B cell (primary cell): ENCODE measurements around the gene LAMA2. TPM values are rescaled to one million over a fixed set of nuclear protein-coding genes. Genes with fewer than 3 reads are reported as not detected.

ENCODE experiments used
- ATAC-seq: fragments of 200-7000 bp; cut with Tn5 transposase; one replicate; pipeline ENCODE4 v1.10.0; 2021; ENCODE audit warnings: low read depth, mild to moderate bottlenecking, moderate number of reproducible peaks, moderate library complexity
- CTCF ChIA-PET: fragments of 350-600 bp; sonication (Branson Sonifier 250); formaldehyde crosslinking; loops from one replicate; lab custom pipeline; 2021; ENCODE audit warnings: antibody characterized with exemption, inconsistent platforms; lab: Charles Lee
- POLR2A ChIA-PET: fragments of 350-600 bp; sonication (Branson Sonifier 250); formaldehyde crosslinking; loops from one replicate; lab custom pipeline; 2021; ENCODE audit warnings: antibody characterized with exemption; lab: Charles Lee
- DNase-seq: peaks from one replicate; pipeline ENCODE4 v3.0.0; 2013
- H2AFZ ChIP-seq: 2 replicates; pipeline ENCODE4 v1.6.1; 2012; ENCODE audit warnings: mild to moderate bottlenecking, low read depth, low read length; ENCODE audit not compliant: insufficient read depth, poor library complexity, severe bottlenecking
- H3K27ac ChIP-seq, 2 donors: 1 replicate in 1 of 2; 2 replicates in 1 of 2; pipeline ENCODE4 v1.5.1; 2012 to 2013; ENCODE audit warnings: low read length in 2 of 2, mild to moderate bottlenecking in 2 of 2, moderate library complexity in 1 of 2
- H3K27me3 ChIP-seq, 4 experiments: fragments of 200-600 bp in 1 of 4; sonication (generic) in 1 of 4; replicated peaks in 1 of 4; 1 replicate in 2 of 4; 2 replicates in 2 of 4; pipeline versions ENCODE4 v1.6.1 to v1.7.0; 2013 to 2016; ENCODE audit warnings: low read length in 3 of 4, mild to moderate bottlenecking in 2 of 4, mixed read lengths in 1 of 4, moderate library complexity in 1 of 4; ENCODE audit not compliant: insufficient read depth in 4 of 4, control insufficient read depth in 3 of 4; ENCODE audit errors: control extremely low read depth in 1 of 4
- H3K36me3 ChIP-seq, 2 experiments: replicated peaks in 1 of 2; 1 replicate in 1 of 2; 2 replicates in 1 of 2; pipeline versions ENCODE4 v1.6.1 to v1.7.1; 2013; ENCODE audit warnings: low read length in 1 of 2; ENCODE audit not compliant: insufficient read depth in 2 of 2, control insufficient read depth in 1 of 2; ENCODE audit errors: control extremely low read depth in 1 of 2, extremely low read depth in 1 of 2
- H3K4me1 ChIP-seq, 2 donors: fragments of 200-600 bp in 1 of 2; sonication (generic) in 1 of 2; 1 replicate in 1 of 2; 2 replicates in 1 of 2; pipeline versions ENCODE4 v1.5.1 to v1.6.1; 2013 to 2017; ENCODE audit warnings: low read length in 2 of 2; ENCODE audit not compliant: control insufficient read depth in 2 of 2, insufficient read depth in 2 of 2
- H3K4me2 ChIP-seq: replicated peaks from 2 replicates; pipeline ENCODE3; 2012; ENCODE audit warnings: mild to moderate bottlenecking, low read depth, low read length; ENCODE audit not compliant: poor library complexity, severe bottlenecking
- H3K4me3 ChIP-seq, 5 experiments: fragments of 200-600 bp in 1 of 5; sonication (generic) in 1 of 5; 1 replicate in 3 of 5; 2 replicates in 2 of 5; pipeline versions ENCODE4 v1.5.1 to v1.7.0; 2011 to 2016; ENCODE audit warnings: low read length in 4 of 5, mild to moderate bottlenecking in 4 of 5, low read depth in 2 of 5, control low read depth in 1 of 5, moderate library complexity in 1 of 5; ENCODE audit not compliant: insufficient read depth in 1 of 5; ENCODE audit errors: control extremely low read depth in 1 of 5, extremely low read depth in 1 of 5
- H3K79me2 ChIP-seq: fragments of 200-600 bp; sonication (generic); one replicate; pipeline ENCODE4 v1.6.0; 2016; ENCODE audit warnings: low read length; ENCODE audit not compliant: control insufficient read depth, insufficient read depth
- H3K9ac ChIP-seq: fragments of 200-600 bp; sonication (generic); 2 replicates; pipeline ENCODE4 v1.6.1; 2017; ENCODE audit warnings: mild to moderate bottlenecking, low read length, moderate library complexity
- H3K9me3 ChIP-seq, 3 donors: one replicate each; pipeline versions ENCODE4 v1.6.1 to v1.7.1; 2013; ENCODE audit warnings: low read length in 2 of 3; ENCODE audit not compliant: control insufficient read depth in 2 of 3, insufficient read depth in 1 of 3; ENCODE audit errors: control extremely low read depth in 1 of 3
- H4K20me1 ChIP-seq: 2 replicates; pipeline ENCODE4 v1.6.0; 2012; ENCODE audit warnings: mild to moderate bottlenecking, low read length; ENCODE audit not compliant: insufficient read depth, control insufficient read depth, poor library complexity, severe bottlenecking
- H3K27ac Mint-ChIP-seq: one replicate; pipeline ENCODE4 v1.8.0; 2021; ENCODE audit warnings: mixed read lengths
- H3K27me3 Mint-ChIP-seq: one replicate; pipeline ENCODE4 v1.8.0; 2021; ENCODE audit warnings: mixed read lengths
- H3K4me1 Mint-ChIP-seq: one replicate; pipeline ENCODE4 v1.8.0; 2021; ENCODE audit warnings: mixed read lengths
- H3K4me3 Mint-ChIP-seq: one replicate; pipeline ENCODE4 v1.8.0; 2021; ENCODE audit warnings: mixed read lengths
- H3K9me3 Mint-ChIP-seq: one replicate; pipeline ENCODE4 v1.8.0; 2022; ENCODE audit warnings: mixed read lengths; ENCODE audit not compliant: insufficient read depth
- EZH2 ChIP-seq: IDR thresholded peaks from 2 replicates; pipeline ENCODE4 v1.6.1; 2012; ENCODE audit warnings: borderline replicate concordance, low read depth, mild to moderate bottlenecking, moderate library complexity, low read length; ENCODE audit not compliant: insufficient read depth, poor library complexity, severe bottlenecking
- WGBS: methylation state at CpG from one replicate; pipeline ENCODE4 v1.1.5; 2013; ENCODE audit warnings: missing lambda C conversion rate; ENCODE audit not compliant: insufficient coverage; 5-methylcytosine and 5-hydroxymethylcytosine counted together
- intact Hi-C: fragments of 100-400 bp; cut with micrococcal nuclease; formaldehyde crosslinking; loops from one replicate; pipeline ENCODE4 v1.10.0; 2022
- polyA plus RNA-seq: library from polyadenylated mRNA; depleted of rRNA; stranded (reverse); fragments of >200 nt; gene quantifications from 2 replicates; pipeline ENCODE4 v1.2.3, GENCODE V29; 2012
- total RNA-seq, 2 donors: library from RNA; stranded (reverse); fragments of 120-200 nt in 1 of 2; gene quantifications; 1 replicate in 1 of 2; 2 replicates in 1 of 2; pipeline versions ENCODE4 v1.2.3 to v1.2.4, GENCODE V29; 2013 to 2022
- TF ChIP-seq, protein P1 (sequence below): fragments of 200-600 bp; IDR thresholded peaks from one replicate; pipeline ENCODE4 v1.8.0; 2022; ENCODE audit warnings: antibody characterized with exemption, mild to moderate bottlenecking

Gene LAMA2
- total and polyA plus RNA-seq, 2 donors (not counting 1 experiment from before 2014, with no cell fraction given) = 0.16 TPM; not detected in 1

DNA sequence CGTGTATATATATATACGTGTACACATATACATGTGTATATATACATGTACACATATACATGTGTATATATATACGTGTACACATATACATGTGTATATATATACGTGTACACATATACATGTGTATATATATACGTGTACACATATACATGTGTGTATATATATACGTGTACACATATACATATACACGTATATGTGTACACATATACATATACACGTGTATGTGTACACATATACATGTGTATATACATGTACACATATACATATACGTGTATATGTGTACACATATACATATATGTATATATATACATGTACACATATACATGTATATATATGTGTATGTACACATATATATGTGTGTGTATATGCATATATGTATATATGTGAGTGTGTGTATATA is 317.2 kb downstream of the LAMA2 start:
- Histone ChIP-seq H3K27me3 (no peaks in the 10 kb centered on the region), H3K4me3 (no peak overlapping the region), H3K36me3 (no peaks in the 10 kb centered on the region), H2AFZ (no peak overlapping the region), H3K4me1 (no peaks in the 10 kb centered on the region), H4K20me1 (no peaks in the 10 kb centered on the region), H3K9me3 (no peaks in the 10 kb centered on the region), H3K4me2 (no peak overlapping the region), H3K9ac (no peak overlapping the region), H3K79me2 (no peaks in the 10 kb centered on the region), H3K27ac (no peak overlapping the region)
- Mint-ChIP-seq H3K27me3 (no peaks in the 10 kb centered on the region), H3K9me3 (no peaks in the 10 kb centered on the region), H3K4me1 (no peaks in the 10 kb centered on the region), H3K27ac (no peak overlapping the region), H3K4me3 (no peak overlapping the region)
- no peak for TF ChIP-seq EZH2
- ChIA-PET CTCF (no interaction called here), POLR2A (no interaction called here)
- WGBS = no CpG with 5 or more reads among the region's 9 CpGs
- no peak for ATAC-seq
- intact Hi-C loops = no loop called here
- no peak for DNase-seq

DNA sequence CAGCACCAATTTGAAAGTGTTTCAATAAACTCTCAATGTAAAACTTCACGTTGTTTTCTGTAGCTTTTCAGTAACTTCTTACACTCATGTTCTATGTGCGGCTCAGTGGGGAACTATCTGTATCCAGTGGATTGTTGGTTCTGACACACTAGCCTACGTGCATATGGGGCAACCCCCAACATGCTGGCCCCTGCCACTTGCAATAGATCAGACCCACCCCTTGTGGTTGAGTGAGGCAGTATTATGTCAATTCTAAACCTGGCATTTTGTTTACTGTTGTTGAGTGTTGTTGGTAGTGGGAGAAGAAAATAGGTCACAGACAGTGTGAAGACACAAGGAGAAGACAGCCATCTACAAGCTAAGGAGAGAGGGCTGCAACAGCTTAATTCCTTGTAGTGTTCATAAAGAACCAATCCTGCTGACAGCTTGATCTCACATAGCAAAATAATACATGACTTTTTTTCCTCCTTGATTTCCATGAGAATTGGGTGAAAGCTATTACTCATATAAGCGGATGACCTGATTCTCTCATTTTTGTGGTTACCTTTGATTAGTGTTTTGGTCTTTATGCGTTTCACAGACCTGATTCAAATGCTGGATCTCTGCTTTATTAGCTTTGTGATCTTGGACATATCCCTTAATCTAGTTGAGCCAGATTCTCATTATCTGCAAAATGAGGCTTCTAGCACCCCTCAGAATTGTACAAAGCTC is 320.4 kb downstream of the LAMA2 start:
- POLR2A ChIA-PET = no interaction called here

More for the DNA sequence above, 320.4 kb downstream of the LAMA2 start:
- Mint-ChIP-seq H3K4me3 (no peak overlapping the region), H3K27ac (no peak overlapping the region), H3K4me1 (no peaks in the 10 kb centered on the region), H3K9me3 (no peaks in the 10 kb centered on the region), H3K27me3 (no peaks in the 10 kb centered on the region)
- Histone ChIP-seq H3K27ac (no peak overlapping the region), H3K79me2 (no peaks in the 10 kb centered on the region), H3K4me1 (no peaks in the 10 kb centered on the region), H4K20me1 (no peaks in the 10 kb centered on the region), H3K27me3 (no peaks in the 10 kb centered on the region), H3K36me3 (no peaks in the 10 kb centered on the region), H3K4me2 (no peak overlapping the region), H3K4me3 (no peak overlapping the region), H2AFZ (no peak overlapping the region), H3K9me3 (no peaks in the 10 kb centered on the region), H3K9ac (no peak overlapping the region)
- CTCF ChIA-PET = no interaction called here
- WGBS = 95% methylated on average over 4 of the region's 5 CpGs
- no peak for DNase-seq
- no peak for ATAC-seq
- intact Hi-C loops = no loop called here
- TF ChIP-seq, protein P1, sequence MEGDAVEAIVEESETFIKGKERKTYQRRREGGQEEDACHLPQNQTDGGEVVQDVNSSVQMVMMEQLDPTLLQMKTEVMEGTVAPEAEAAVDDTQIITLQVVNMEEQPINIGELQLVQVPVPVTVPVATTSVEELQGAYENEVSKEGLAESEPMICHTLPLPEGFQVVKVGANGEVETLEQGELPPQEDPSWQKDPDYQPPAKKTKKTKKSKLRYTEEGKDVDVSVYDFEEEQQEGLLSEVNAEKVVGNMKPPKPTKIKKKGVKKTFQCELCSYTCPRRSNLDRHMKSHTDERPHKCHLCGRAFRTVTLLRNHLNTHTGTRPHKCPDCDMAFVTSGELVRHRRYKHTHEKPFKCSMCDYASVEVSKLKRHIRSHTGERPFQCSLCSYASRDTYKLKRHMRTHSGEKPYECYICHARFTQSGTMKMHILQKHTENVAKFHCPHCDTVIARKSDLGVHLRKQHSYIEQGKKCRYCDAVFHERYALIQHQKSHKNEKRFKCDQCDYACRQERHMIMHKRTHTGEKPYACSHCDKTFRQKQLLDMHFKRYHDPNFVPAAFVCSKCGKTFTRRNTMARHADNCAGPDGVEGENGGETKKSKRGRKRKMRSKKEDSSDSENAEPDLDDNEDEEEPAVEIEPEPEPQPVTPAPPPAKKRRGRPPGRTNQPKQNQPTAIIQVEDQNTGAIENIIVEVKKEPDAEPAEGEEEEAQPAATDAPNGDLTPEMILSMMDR = no peak
- TF ChIP-seq EZH2 = no peak
